Muscle of leg (tissue), 11 donors: ENCODE measurements around the gene PIK3C2G. TPM values are rescaled to one million over a fixed set of nuclear protein-coding genes. Genes with fewer than 3 reads are reported as not detected.
A peak's percentile ranks its signal among the peaks of the same experiment; 100 is the strongest.

ENCODE experiments used
- DNase-seq: peaks from one replicate; pipeline ENCODE4 v3.0.0; 2013
- H3K27ac ChIP-seq: one replicate; pipeline ENCODE4 v1.5.1; 2013; ENCODE audit warnings: mild to moderate bottlenecking, low read length, control low read depth
- H3K27me3 ChIP-seq: one replicate; pipeline ENCODE4 v1.6.1; 2013; ENCODE audit warnings: low read length; ENCODE audit not compliant: control insufficient read depth, insufficient read depth
- H3K36me3 ChIP-seq: one replicate; pipeline ENCODE4 v1.6.1; 2013; ENCODE audit warnings: low read length; ENCODE audit not compliant: control insufficient read depth, insufficient read depth
- H3K4me1 ChIP-seq: one replicate; pipeline ENCODE4 v1.6.1; 2013; ENCODE audit warnings: low read length; ENCODE audit not compliant: control insufficient read depth, insufficient read depth
- H3K4me3 ChIP-seq: one replicate; pipeline ENCODE4 v1.5.1; 2013; ENCODE audit warnings: low read length, control low read depth
- H3K9me3 ChIP-seq: replicated peaks from 2 replicates; pipeline ENCODE4 v1.6.1; 2013; ENCODE audit warnings: low read depth, low read length; ENCODE audit not compliant: control insufficient read depth
- WGBS: methylation state at CpG from one replicate; pipeline ENCODE4 v1.1.5; 2013; ENCODE audit warnings: missing lambda C conversion rate; ENCODE audit not compliant: insufficient coverage; 5-methylcytosine and 5-hydroxymethylcytosine counted together
- polyA plus RNA-seq, 8 donors: library from polyadenylated mRNA; unstranded; fragments of 120-200 nt; gene quantifications; one replicate each; pipeline versions ENCODE4 v1.2.1 to v1.2.3, GENCODE V29; 2013; ENCODE audit warnings: inconsistent platforms in 1 of 8, low replicate concordance in 1 of 8; ENCODE audit not compliant: insufficient read length in 8 of 8, insufficient read depth in 1 of 8
- total RNA-seq: library from RNA; stranded (reverse); fragments of 120-200 nt; gene quantifications from one replicate; pipeline ENCODE4 v1.2.4, GENCODE V29; 2013

PIK3C2G gene
- total and polyA plus RNA-seq, 9 donors = 0.04 to 1.3 (median 0.27) TPM

DNA sequence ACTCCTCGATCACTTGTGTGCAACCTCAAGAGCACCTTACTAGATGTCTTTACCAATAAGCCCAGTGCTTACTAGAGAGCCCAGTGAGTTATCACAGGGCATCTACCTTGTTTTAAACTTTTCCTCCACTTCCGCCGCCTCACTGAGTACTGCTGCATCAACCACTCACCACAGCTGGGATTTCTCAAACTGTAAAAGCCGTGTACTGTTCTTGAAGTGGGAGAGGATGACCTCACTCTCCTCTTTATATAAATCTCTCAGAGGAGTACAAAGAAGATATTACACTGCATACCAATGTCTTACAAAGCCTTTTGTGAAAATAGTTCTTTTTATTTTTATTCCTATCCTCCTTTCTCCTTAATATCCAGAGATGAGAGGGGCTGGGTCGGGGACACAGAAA, 382.4 kb downstream of the PIK3C2G start:
- DNase-seq = peak; percentile 81
- Histone ChIP-seq H3K9me3 (no peaks in the 10 kb centered on the region), H3K27ac (no peak overlapping the region), H3K36me3 (no peaks in the 10 kb centered on the region), H3K27me3 (no peaks in the 10 kb centered on the region), H3K4me1 (peaks cover 3% of the 10 kb centered on the region), H3K4me3 (no peak overlapping the region)
- WGBS = 43% methylated on average over 1 of the region's 5 CpGs

DNA sequence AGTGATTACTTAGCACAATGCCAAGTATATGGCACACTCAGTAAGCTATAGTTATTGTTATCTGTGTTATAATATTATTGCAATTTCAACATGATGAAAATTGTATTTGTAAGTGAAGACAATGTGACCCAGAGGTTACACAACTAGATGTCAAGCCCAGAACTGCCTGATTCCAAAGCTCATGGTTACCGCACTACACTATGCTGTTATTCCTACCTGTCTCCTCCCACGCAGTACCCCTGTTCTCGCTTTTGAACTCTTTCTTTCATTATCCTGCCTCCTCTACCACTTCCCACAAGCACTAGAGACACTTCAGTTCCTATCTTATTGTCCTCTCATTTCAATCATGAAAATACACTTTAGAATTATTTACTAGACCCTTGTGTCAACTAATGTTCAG, 383.2 kb downstream of the PIK3C2G start:
- Histone ChIP-seq H3K9me3 (no peaks in the 10 kb centered on the region), H3K27me3 (no peaks in the 10 kb centered on the region), H3K4me1 (peaks cover 3% of the 10 kb centered on the region), H3K27ac (no peak overlapping the region), H3K36me3 (no peaks in the 10 kb centered on the region), H3K4me3 (no peak overlapping the region)
- no peak for DNase-seq
- WGBS = 97% methylated on average over 3 of the region's 3 CpGs

DNA sequence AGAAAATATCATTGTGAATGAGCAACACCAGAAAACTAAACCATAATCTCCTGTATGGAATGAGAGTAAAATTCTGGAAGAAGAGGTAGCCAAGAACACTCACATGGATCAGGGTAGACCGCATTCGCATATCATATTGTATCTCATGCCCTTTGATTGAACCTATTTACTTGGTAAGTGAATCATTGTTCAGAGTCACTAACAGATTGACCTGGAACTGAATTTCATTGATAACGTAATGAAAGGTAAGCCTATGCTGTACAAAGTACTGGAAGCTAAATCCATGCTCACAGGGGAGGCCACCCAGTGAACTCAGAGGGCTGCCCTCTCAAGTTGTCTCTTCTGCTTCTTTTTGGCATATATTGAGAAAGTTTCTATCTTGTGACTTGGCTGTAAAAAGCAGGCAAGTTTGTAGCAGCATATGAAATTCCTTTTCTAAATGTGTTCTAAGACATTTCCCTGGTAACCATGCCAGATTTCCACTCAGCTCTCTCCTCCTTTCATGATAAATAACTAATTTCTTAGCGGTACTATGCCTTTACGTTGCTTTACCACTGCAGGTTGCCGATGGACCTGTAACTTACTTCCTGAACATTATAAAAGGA, 385.1 kb downstream of the PIK3C2G start:
- no peaks in the 10 kb centered on the region for H3K27me3 ChIP-seq
- WGBS = 70% methylated on average over 3 of the region's 6 CpGs
- DNase-seq = peak; percentile 63
- H3K36me3 ChIP-seq = no peaks in the 10 kb centered on the region
- no peaks in the 10 kb centered on the region for H3K9me3 ChIP-seq
- H3K4me3 ChIP-seq = no peak overlapping the region
- peaks cover 3% of the 10 kb centered on the region for H3K4me1 ChIP-seq
- H3K27ac ChIP-seq = no peak overlapping the region

DNA sequence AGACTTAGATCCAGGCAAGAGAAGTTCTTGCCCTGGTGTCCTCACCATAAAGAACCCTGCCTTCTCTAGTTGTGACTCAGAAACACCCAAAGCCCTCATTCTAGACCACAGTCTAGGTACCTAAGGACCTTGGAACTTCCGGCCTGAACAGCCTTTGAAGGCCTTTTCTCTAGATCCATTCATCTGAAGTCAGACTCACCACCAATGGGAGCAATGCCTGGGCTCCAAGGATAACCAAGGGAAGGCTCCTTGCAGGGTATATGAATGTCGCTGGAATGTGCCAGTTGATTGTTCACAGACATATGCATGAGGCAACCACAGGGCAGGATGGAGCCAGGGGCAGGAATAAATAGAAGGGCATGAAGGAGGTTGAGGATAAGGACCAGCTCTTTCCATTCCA, 390.2 kb downstream of the PIK3C2G start:
- no CpG with 5 or more reads among the region's 2 CpGs for WGBS

DNA sequence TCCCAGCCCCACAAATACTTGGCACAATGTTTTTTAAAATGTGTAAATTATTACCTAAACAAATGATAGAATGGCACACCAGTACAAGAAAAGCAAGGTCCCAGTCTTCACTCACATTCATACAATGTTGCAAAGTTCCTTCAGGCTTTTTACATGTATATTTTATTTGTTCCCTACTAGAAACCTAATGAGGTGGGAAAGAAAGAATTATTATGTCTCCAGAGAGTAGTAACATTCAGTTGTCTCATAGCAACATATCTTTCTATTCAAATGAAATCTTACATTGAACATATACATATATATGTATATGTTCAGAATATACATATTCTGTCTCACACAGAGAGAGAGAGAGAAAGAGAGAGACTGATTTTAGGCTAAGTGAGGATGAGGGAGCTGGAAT, 391.3 kb downstream of the PIK3C2G start:
- no peaks in the 10 kb centered on the region for H3K9me3 ChIP-seq
- H3K27ac ChIP-seq = no peak overlapping the region
- H3K27me3 ChIP-seq = no peaks in the 10 kb centered on the region
- H3K4me3 ChIP-seq = no peak overlapping the region
- H3K4me1 ChIP-seq = no peaks in the 10 kb centered on the region
- H3K36me3 ChIP-seq = no peaks in the 10 kb centered on the region
- no peak for DNase-seq

More for the DNA sequence above, 390.2 kb downstream of the PIK3C2G start:
- H3K27ac ChIP-seq = no peak overlapping the region
- H3K9me3 ChIP-seq = no peaks in the 10 kb centered on the region
- no peaks in the 10 kb centered on the region for H3K36me3 ChIP-seq
- no peak overlapping the region for H3K4me3 ChIP-seq
- no peaks in the 10 kb centered on the region for H3K27me3 ChIP-seq
- no peaks in the 10 kb centered on the region for H3K4me1 ChIP-seq
- DNase-seq = no peak

DNA sequence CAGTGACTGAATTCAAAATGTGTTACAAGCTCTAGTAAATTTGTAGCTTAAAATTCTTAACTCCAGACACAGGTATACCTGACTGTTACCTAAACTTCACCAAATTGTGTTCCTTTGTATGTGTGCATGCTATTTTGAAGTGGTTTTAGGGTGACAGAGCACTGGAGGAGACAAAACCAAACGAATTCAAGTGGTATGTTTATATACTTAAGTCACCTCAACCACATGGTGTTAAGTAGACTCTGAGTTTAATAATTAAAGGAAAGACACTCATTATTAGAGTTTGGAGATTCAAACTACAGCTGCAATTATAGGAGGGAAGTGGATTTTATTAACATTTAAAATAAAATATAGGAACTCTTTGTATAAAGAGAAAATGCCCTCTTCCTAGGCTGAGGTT, 392.1 kb downstream of the PIK3C2G start:
- no peak for DNase-seq
- Histone ChIP-seq H3K27ac (no peak overlapping the region), H3K27me3 (no peaks in the 10 kb centered on the region), H3K4me3 (no peak overlapping the region), H3K4me1 (no peaks in the 10 kb centered on the region), H3K9me3 (peaks cover 2% of the 10 kb centered on the region), H3K36me3 (no peaks in the 10 kb centered on the region)
- WGBS = no CpG with 5 or more reads among the region's 1 CpG

DNA sequence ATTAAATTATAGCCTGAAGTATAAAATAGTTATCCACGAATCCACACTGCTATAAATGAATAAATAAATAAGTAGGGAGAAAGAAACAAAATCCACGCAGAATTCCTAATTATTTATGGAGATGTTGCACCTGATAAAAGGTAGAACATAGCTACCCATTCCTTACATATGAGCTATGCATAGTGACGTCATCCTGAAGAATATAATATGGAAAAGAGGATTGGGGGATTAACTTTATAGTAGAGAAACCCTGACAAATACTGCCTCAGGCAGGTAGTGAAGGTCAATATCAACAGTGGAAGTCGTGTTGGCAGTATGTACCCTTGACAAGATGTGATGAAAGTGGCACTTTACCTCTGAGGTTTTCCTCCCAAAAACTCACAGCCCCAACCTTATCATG, 394.0 kb downstream of the PIK3C2G start:
- no CpG with 5 or more reads among the region's 4 CpGs for WGBS
- H3K27ac ChIP-seq = no peak overlapping the region

DNA sequence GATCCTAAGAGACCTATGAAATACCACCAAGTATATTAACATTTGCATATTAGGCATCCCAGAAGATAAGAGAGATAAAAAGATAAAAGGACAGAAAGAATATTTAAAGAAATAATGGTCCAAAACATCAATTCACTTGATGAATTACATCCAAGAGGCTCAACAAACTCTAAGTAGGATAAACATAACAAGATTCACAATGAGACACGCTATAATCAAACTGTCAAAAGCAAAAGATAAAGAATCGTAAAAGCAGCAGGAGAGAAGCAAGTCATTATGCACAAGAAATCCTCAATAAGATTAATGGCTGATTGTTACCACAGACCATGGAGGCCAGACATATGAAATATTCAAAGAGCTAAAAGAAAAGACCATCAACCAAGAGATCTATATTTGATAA, 396.9 kb downstream of the PIK3C2G start:
- Histone ChIP-seq H3K4me1 (no peaks in the 10 kb centered on the region), H3K27ac (no peak overlapping the region), H3K27me3 (no peaks in the 10 kb centered on the region), H3K36me3 (no peaks in the 10 kb centered on the region), H3K4me3 (no peak overlapping the region), H3K9me3 (peaks cover 2% of the 10 kb centered on the region)
- no peak for DNase-seq
- no CpG with 5 or more reads among the region's 2 CpGs for WGBS

More for the DNA sequence above, 394.0 kb downstream of the PIK3C2G start:
- peaks cover 2% of the 10 kb centered on the region for H3K9me3 ChIP-seq
- no peaks in the 10 kb centered on the region for H3K36me3 ChIP-seq
- no peak overlapping the region for H3K4me3 ChIP-seq
- no peak for DNase-seq
- no peaks in the 10 kb centered on the region for H3K27me3 ChIP-seq
- H3K4me1 ChIP-seq = no peaks in the 10 kb centered on the region

DNA sequence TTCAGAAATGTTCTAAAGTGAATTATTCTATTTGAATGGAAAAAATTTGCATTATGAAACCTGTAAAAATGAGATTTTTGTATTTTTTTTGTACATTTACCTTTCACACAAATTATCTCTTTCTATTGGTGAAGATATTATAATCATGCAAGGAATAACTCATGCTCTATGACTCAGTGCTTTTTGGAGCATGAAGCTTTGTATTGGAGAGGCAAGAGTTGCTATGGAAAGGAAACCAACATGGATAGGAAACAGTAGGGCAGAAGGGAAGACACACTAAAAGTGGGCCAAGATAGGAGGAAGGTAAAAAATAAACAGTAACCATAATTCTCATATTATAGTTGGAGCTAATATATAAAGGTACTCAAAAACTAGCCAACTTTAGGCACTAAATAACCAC, 397.5 kb downstream of the PIK3C2G start:
- no peaks in the 10 kb centered on the region for H3K4me1 ChIP-seq
- DNase-seq = no peak
- H3K9me3 ChIP-seq = peaks cover 2% of the 10 kb centered on the region

DNA sequence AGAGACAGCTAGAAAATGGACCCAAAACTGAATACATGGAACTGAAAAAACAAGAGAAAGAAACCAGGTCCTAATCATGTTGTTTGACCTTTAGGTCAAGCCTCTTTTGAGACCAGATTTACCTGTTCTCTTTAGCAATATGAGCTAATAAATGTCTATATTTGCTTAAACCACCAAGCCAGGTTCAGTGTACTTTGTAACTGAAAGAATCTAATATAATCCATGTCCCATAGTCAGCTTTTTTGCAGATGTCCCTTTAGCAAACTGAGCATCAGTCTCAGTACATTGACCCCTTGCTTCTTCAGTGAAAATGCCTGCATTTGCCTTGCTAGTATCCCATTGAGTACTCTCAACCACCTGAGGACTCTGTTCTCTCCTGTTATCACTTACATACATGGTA, 414.8 kb downstream of the PIK3C2G start:
- H3K27me3 ChIP-seq = no peaks in the 10 kb centered on the region

More for the DNA sequence above, 397.5 kb downstream of the PIK3C2G start:
- no peak overlapping the region for H3K4me3 ChIP-seq
- no peak overlapping the region for H3K27ac ChIP-seq
- no peaks in the 10 kb centered on the region for H3K27me3 ChIP-seq
- no peaks in the 10 kb centered on the region for H3K36me3 ChIP-seq

DNA sequence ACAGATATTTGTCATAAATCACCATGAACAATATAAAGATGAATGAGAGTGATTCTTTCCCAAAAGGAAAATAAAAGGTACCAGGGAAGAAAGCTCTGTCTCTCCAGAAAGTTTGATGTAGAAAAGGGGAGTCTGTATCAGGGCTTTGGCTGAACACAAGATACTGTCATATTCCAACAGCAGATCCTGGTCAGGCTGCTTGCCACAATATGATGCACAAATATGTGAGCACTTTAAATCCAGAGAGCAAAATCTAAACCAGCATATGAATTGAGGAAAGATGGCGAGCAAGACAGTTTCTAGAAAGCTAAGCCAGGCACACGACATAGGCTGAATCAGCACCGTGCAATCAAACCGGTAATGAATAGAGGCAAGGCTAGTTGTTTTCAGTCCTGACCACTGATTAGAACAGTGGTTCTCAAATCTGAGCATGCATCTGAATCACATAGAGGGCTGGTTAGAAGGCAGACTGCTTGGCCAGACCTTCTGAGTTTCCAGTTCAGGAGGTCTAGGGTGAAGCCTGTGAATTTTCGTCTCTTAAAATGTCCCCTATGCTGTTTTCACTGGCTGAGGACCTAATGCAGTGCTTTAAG, 415.8 kb downstream of the PIK3C2G start:
- Histone ChIP-seq H3K4me3 (no peak overlapping the region), H3K4me1 (no peaks in the 10 kb centered on the region), H3K27me3 (no peaks in the 10 kb centered on the region), H3K9me3 (no peaks in the 10 kb centered on the region), H3K36me3 (no peaks in the 10 kb centered on the region), H3K27ac (no peak overlapping the region)
- WGBS = 52% methylated on average over 4 of the region's 5 CpGs
- peak; percentile 68 for DNase-seq

More for the DNA sequence above, 414.8 kb downstream of the PIK3C2G start:
- no peak for DNase-seq
- Histone ChIP-seq H3K4me1 (no peaks in the 10 kb centered on the region), H3K27ac (no peak overlapping the region), H3K9me3 (no peaks in the 10 kb centered on the region), H3K36me3 (no peaks in the 10 kb centered on the region), H3K4me3 (no peak overlapping the region)
